Fibroblast of skin of right biceps (primary cell): ENCODE results near the gene PROS1.
"Not testable (repeated sequence)": the region's sequence is repeated elsewhere in the genome, so short reads cannot be mapped to it uniquely, and the experiment has no call there.

Source experiments
- DNase-seq: peaks from one replicate; pipeline ENCODE4 v3.0.0-alpha.2; 2013

Gene PROS1

GRCh38 chr3:93861017-93861416 is 112.7 kb downstream of the PROS1 start:
- no peak for DNase-seq

GRCh38 chr3:93855401-93855800 is 118.3 kb downstream of the PROS1 start:
- DNase-seq: no peak

- DNase-seq: not testable (repeated sequence)
These were observed 121.5 kb downstream of the PROS1 start for GRCh38 chr3:93852228-93852627.

GRCh38 chr3:93843981-93844380 is 129.7 kb downstream of the PROS1 start:
- DNase-seq: peak; percentile 25

- DNase-seq: not testable (repeated sequence)
These were observed 134.5 kb downstream of the PROS1 start for GRCh38 chr3:93839193-93839592.
